SK-N-SH (cell line): ENCODE results near the gene ACSF3.

ENCODE experiments used
- CTCF ChIP-seq: fragments of 200-600 bp; sonication (generic); IDR thresholded peaks from 2 replicates; pipeline ENCODE4 v1.6.1; 2017; ENCODE audit warnings: antibody characterized with exemption, mild to moderate bottlenecking, moderate library complexity
- FOSL2 ChIP-seq: IDR thresholded peaks from 2 replicates; pipeline ENCODE4 v1.4.0; 2012; ENCODE audit warnings: low read depth, mild to moderate bottlenecking, moderate library complexity, borderline replicate concordance
- RAD21 ChIP-seq: IDR thresholded peaks from 2 replicates; pipeline ENCODE4 v1.6.1; 2012; ENCODE audit warnings: mild to moderate bottlenecking, low read length
- SIN3A ChIP-seq: IDR thresholded peaks from 2 replicates; pipeline ENCODE4 v1.6.1; 2012; ENCODE audit warnings: low read depth, mild to moderate bottlenecking, low read length, moderate library complexity, borderline replicate concordance
- TAF1 ChIP-seq: IDR thresholded peaks from 2 replicates; pipeline ENCODE4 v1.6.1; 2012; ENCODE audit warnings: low read depth, mild to moderate bottlenecking, low read length, moderate library complexity, borderline replicate concordance
- USF2 ChIP-seq: fragments of 150-350 bp; IDR thresholded peaks from 2 replicates; pipeline ENCODE4 v1.6.1; 2017; ENCODE audit warnings: antibody characterized with exemption, low read length, low read depth, borderline replicate concordance

GRCh38 chr16:89103781-89104180 is 10.1 kb downstream of the ACSF3 start:
- TF ChIP-seq RAD21 (no peak), SIN3A (no peak), CTCF (no peak), USF2 (no peak), FOSL2 (no peak), TAF1 (no peak)
